HG03060 (cell line): Measurements from ENCODE around the gene LPP.

Source experiments
- ATAC-seq: cut with Tn5 transposase; IDR thresholded peaks from one replicate; pipeline ENCODE4 v1.9.1; 2021; ENCODE audit warnings: low read depth, moderate number of reproducible peaks; ENCODE audit not compliant: unreplicated experiment

The LPP gene

GRCh38 chr3:188900421-188900951 is 746.5 kb downstream of the LPP start:
- no peak for ATAC-seq

- ATAC-seq = no peak
These were observed 747.2 kb downstream of the LPP start for GRCh38 chr3:188901126-188901525.

GRCh38 chr3:188901671-188902287 is 747.8 kb downstream of the LPP start:
- ATAC-seq = no peak

- no peak for ATAC-seq
These were observed 750.7 kb downstream of the LPP start for GRCh38 chr3:188904670-188905069.

- no peak for ATAC-seq
These were observed 751.6 kb downstream of the LPP start for GRCh38 chr3:188905547-188905946.

- ATAC-seq = no peak
These were observed 752.3 kb downstream of the LPP start for GRCh38 chr3:188906236-188906635.

GRCh38 chr3:188908002-188908850 is 754.3 kb downstream of the LPP start:
- ATAC-seq = no peak

- no peak for ATAC-seq
These were observed 757.3 kb downstream of the LPP start for GRCh38 chr3:188911026-188911850.

GRCh38 chr3:188913084-188913483 is 759.1 kb downstream of the LPP start:
- ATAC-seq = no peak

- ATAC-seq = no peak
These were observed 760.6 kb downstream of the LPP start for GRCh38 chr3:188914552-188914951.

GRCh38 chr3:188915127-188915526 is 761.2 kb downstream of the LPP start:
- no peak for ATAC-seq

GRCh38 chr3:188916934-188917401 is 763.0 kb downstream of the LPP start:
- no peak for ATAC-seq

- ATAC-seq = no peak
These were observed 764.1 kb downstream of the LPP start for GRCh38 chr3:188918093-188918492.

GRCh38 chr3:188923671-188924070 is 769.7 kb downstream of the LPP start:
- ATAC-seq = no peak

- no peak for ATAC-seq
These were observed 771.4 kb downstream of the LPP start for GRCh38 chr3:188925376-188925775.

GRCh38 chr3:188926111-188926510 is 772.2 kb downstream of the LPP start:
- ATAC-seq = no peak

- no peak for ATAC-seq
These were observed 773.0 kb downstream of the LPP start for GRCh38 chr3:188926741-188927511.

- no peak for ATAC-seq
These were observed 774.0 kb downstream of the LPP start for GRCh38 chr3:188927971-188928370.

- ATAC-seq = no peak
These were observed 775.2 kb downstream of the LPP start for GRCh38 chr3:188929137-188929536.

GRCh38 chr3:188931036-188931435 is 777.1 kb downstream of the LPP start:
- ATAC-seq = no peak
